Breast epithelium (tissue), 4 donors: ENCODE results near the gene LPCAT2. TPM values are rescaled to one million over a fixed set of nuclear protein-coding genes. Genes with fewer than 3 reads are reported as not detected.
A peak's percentile ranks its signal among the peaks of the same experiment; 100 is the strongest.

Experiments used
- DNase-seq, 2 donors: peaks; one replicate each; pipeline ENCODE4 v3.0.0-alpha.2; 2019; ENCODE audit warnings: low spot score in 2 of 2
- H3K27ac ChIP-seq, 2 donors: fragments of 200-600 bp; sonication (generic) in 1 of 2; one replicate each; pipeline ENCODE4 v1.5.1; 2016 to 2019; ENCODE audit warnings: mild to moderate bottlenecking in 1 of 2
- H3K27me3 ChIP-seq, 2 donors: fragments of 200-600 bp; sonication (generic) in 1 of 2; one replicate each; pipeline versions ENCODE4 v1.5.1 to v1.6.0; 2017 to 2019; ENCODE audit warnings: control low read depth in 1 of 2, mild to moderate bottlenecking in 1 of 2
- H3K36me3 ChIP-seq: fragments of 200-600 bp; one replicate; pipeline ENCODE4 v1.5.1; 2019
- H3K4me1 ChIP-seq, 2 donors: fragments of 200-600 bp; sonication (generic); one replicate each; pipeline ENCODE4 v1.5.1; 2016 to 2019; ENCODE audit warnings: control low read depth in 1 of 2
- H3K4me3 ChIP-seq, 3 donors: fragments of 200-600 bp; sonication (generic); 1 replicate in 2 of 3; 2 replicates in 1 of 3; pipeline ENCODE4 v1.5.1; 2016 to 2019; ENCODE audit warnings: mild to moderate bottlenecking in 3 of 3, moderate library complexity in 2 of 3
- H3K9me3 ChIP-seq, 2 donors: fragments of 200-600 bp; sonication (generic) in 1 of 2; one replicate each; pipeline ENCODE4 v1.5.1; 2016 to 2019; ENCODE audit warnings: control low read depth in 1 of 2
- CTCF ChIP-seq, 3 donors: fragments of 450-650 bp; IDR thresholded peaks; one replicate each; pipeline ENCODE4 v1.5.1; 2016 to 2017; ENCODE audit warnings: antibody characterized with exemption in 3 of 3, mild to moderate bottlenecking in 3 of 3, moderate library complexity in 3 of 3
- POLR2A ChIP-seq: fragments of 450-650 bp; IDR thresholded peaks from one replicate; pipeline ENCODE4 v1.6.1; 2016; ENCODE audit warnings: antibody characterized with exemption, mild to moderate bottlenecking, moderate library complexity
- POLR2AphosphoS5 ChIP-seq, 3 donors: sonication (generic); formaldehyde crosslinking; IDR thresholded peaks; one replicate each; pipeline ENCODE4 v1.6.1; 2017; ENCODE audit warnings: antibody characterized with exemption in 3 of 3
- intact Hi-C: fragments of 100-400 bp; cut with DNase I; formaldehyde crosslinking; loops from one replicate; pipeline ENCODE4 v1.15.1; 2023; ENCODE audit warnings: low total_unique reads
- total RNA-seq, 3 donors: library from RNA; depleted of rRNA; stranded (reverse); fragments of >200 nt; gene quantifications; one replicate each; pipeline ENCODE4 v1.1.0, GENCODE V29; 2016

The LPCAT2 gene
- total RNA-seq, 3 donors from 2014 or later, result 12.3 to 35.9 (median 24.3) TPM

- intact Hi-C loops, result no loop called here
- H3K36me3 ChIP-seq, result no peaks in the 10 kb centered on the region
- peaks cover 0 to 10% of the 10 kb centered on the region in 2 donors for H3K4me1 ChIP-seq
- DNase-seq, result no peak
- TF ChIP-seq POLR2A (no peak), CTCF (IDR thresholded peaks at IDR 0.05) (no peak), POLR2AphosphoS5 (IDR thresholded peaks at IDR 0.05) (no peak)
- no peaks in the 10 kb centered on the region for H3K9me3 ChIP-seq
- peak overlapping the region; percentile 73 to 91 for H3K27ac ChIP-seq
- H3K27me3 ChIP-seq, result no peaks in the 10 kb centered on the region
- H3K4me3 ChIP-seq, result no peak overlapping the region
Measured at GRCh38 chr16:55489119-55489955, 19.5 kb upstream of the LPCAT2 start.

- H3K36me3 ChIP-seq, result no peaks in the 10 kb centered on the region
- peaks cover 5 to 10% of the 10 kb centered on the region in 2 donors for H3K4me1 ChIP-seq
- H3K4me3 ChIP-seq, result no peak overlapping the region
- H3K27me3 ChIP-seq, result no peaks in the 10 kb centered on the region
- TF ChIP-seq POLR2A (no peak), CTCF (IDR thresholded peaks at IDR 0.05) (no peak), POLR2AphosphoS5 (IDR thresholded peaks at IDR 0.05) (no peak)
- intact Hi-C loops, result no loop called here
- H3K9me3 ChIP-seq, result no peaks in the 10 kb centered on the region
- DNase-seq, result no peak
- H3K27ac ChIP-seq, result peak overlapping the region; percentile 73 to 91
Measured at GRCh38 chr16:55489956-55490265, 19.0 kb upstream of the LPCAT2 start.

GRCh38 chr16:55490301-55490700 lies 18.6 kb upstream of the LPCAT2 start:
- H3K27ac ChIP-seq, result peak overlapping the region; percentile 73 to 91
- no peaks in the 10 kb centered on the region for H3K9me3 ChIP-seq
- TF ChIP-seq CTCF (IDR thresholded peaks at IDR 0.05) (no peak), POLR2AphosphoS5 (IDR thresholded peaks at IDR 0.05) (no peak)
- no peaks in the 10 kb centered on the region for H3K27me3 ChIP-seq
- no peaks in the 10 kb centered on the region for H3K36me3 ChIP-seq
- intact Hi-C loops, result no loop called here
- no peak for DNase-seq
- peaks cover 5 to 10% of the 10 kb centered on the region in 2 donors for H3K4me1 ChIP-seq
- no peak overlapping the region for H3K4me3 ChIP-seq

- Histone ChIP-seq H3K4me1 (peaks cover 5 to 15% of the 10 kb centered on the region in 2 donors), H3K9me3 (no peaks in the 10 kb centered on the region), H3K4me3 (peak overlapping the region in 1 of 3 donors; percentile 34), H3K27ac (peak overlapping the region; percentile 73 to 91), H3K36me3 (no peaks in the 10 kb centered on the region), H3K27me3 (no peaks in the 10 kb centered on the region)
- peak in 1 of 3 donors; percentile 49 for TF ChIP-seq POLR2AphosphoS5 (IDR thresholded peaks at IDR 0.05)
- no peak for TF ChIP-seq CTCF (IDR thresholded peaks at IDR 0.05)
- intact Hi-C loops, result no loop called here
- peak in 1 of 2 donors; percentile 66 for DNase-seq
Measured at GRCh38 chr16:55491691-55492090, 17.2 kb upstream of the LPCAT2 start.

GRCh38 chr16:55492756-55493380 lies 16.0 kb upstream of the LPCAT2 start:
- H3K4me1 ChIP-seq, result peaks cover 5 to 15% of the 10 kb centered on the region in 2 donors
- no peak for DNase-seq
- peak overlapping the region in 1 of 2 donors; percentile 49 for H3K27ac ChIP-seq
- TF ChIP-seq CTCF (IDR thresholded peaks at IDR 0.05), result no peak
- TF ChIP-seq POLR2AphosphoS5 (IDR thresholded peaks at IDR 0.05), result no peak
- no peak for TF ChIP-seq POLR2A
- no peaks in the 10 kb centered on the region for H3K27me3 ChIP-seq
- H3K9me3 ChIP-seq, result no peaks in the 10 kb centered on the region
- intact Hi-C loops, result no loop called here
- H3K36me3 ChIP-seq, result no peaks in the 10 kb centered on the region
- no peak overlapping the region for H3K4me3 ChIP-seq
